ENCODE data around the gene P2RX7. TPM values are rescaled to one million over a fixed set of nuclear protein-coding genes. Genes with fewer than 3 reads are reported as not detected.

P2RX7 gene
- polyA plus RNA-seq, 1 of the 3 experiments (the other 2 are of a cell fraction): 0.43 TPM

- H2AFZ ChIP-seq (ENCODE audit: low read depth): no peak overlapping the region
- no peak for DNase-seq
- H3F3A ChIP-seq (replicated peaks; ENCODE audit: insufficient read depth): peaks cover 12% of the 10 kb centered on the region
- ChIA-PET CTCF (no interaction called here), POLR2A (no interaction called here)
- H3K27ac ChIP-seq (ENCODE audit: low read depth in 2 of 2, low read length in 1 of 2): no peak overlapping the region
- H3K79me2 ChIP-seq (ENCODE audit: insufficient read depth): no peaks in the 10 kb centered on the region
- no peaks in the 10 kb centered on the region for H3K9me3 ChIP-seq
- no peak overlapping the region for H3K4me2 ChIP-seq
- H3K27me3 ChIP-seq (ENCODE audit: insufficient read depth): no peaks in the 10 kb centered on the region; the same call in 1 of the 2 replicates
- H3K9ac ChIP-seq: no peak overlapping the region
- H3K4me1 ChIP-seq (ENCODE audit: control insufficient read depth in 1 of 2, insufficient read depth in 2 of 2, low read depth in 1 of 2, low read length in 1 of 2): peaks cover 0 to 12% of the 10 kb centered on the region in 2 experiments; a peak in 1 of 4 replicates
- H4K20me1 ChIP-seq (ENCODE audit: insufficient read depth): no peaks in the 10 kb centered on the region
- WGBS (ENCODE audit: low lambda C conversion rate): 68% methylated on average over 4 of the region's 4 CpGs
- no peaks in the 10 kb centered on the region for H3K9me2 ChIP-seq
- no peak for TF ChIP-seq SIN3A (IDR thresholded peaks at IDR 0.05; ENCODE audit: borderline replicate concordance, low read depth, low read length)
- TF ChIP-seq, protein P1, sequence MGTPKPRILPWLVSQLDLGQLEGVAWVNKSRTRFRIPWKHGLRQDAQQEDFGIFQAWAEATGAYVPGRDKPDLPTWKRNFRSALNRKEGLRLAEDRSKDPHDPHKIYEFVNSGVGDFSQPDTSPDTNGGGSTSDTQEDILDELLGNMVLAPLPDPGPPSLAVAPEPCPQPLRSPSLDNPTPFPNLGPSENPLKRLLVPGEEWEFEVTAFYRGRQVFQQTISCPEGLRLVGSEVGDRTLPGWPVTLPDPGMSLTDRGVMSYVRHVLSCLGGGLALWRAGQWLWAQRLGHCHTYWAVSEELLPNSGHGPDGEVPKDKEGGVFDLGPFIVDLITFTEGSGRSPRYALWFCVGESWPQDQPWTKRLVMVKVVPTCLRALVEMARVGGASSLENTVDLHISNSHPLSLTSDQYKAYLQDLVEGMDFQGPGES (IDR thresholded peaks at IDR 0.05; ENCODE audit: low read depth, low read length): no peak
- no peak for TF ChIP-seq EZH2phosphoT487 (IDR thresholded peaks at IDR 0.05; ENCODE audit: borderline replicate concordance, low read depth)
- TF ChIP-seq CHD2 (IDR thresholded peaks at IDR 0.05; ENCODE audit: low read length, partially characterized antibody): no peak
- no peak for TF ChIP-seq NRF1 (IDR thresholded peaks at IDR 0.05; ENCODE audit: low read depth, low read length)
- no peak for TF ChIP-seq MXI1 (IDR thresholded peaks at IDR 0.05; ENCODE audit: low read depth, low read length)
- no peak for TF ChIP-seq USF1 (IDR thresholded peaks at IDR 0.05; ENCODE audit: borderline replicate concordance, low read depth)
- no peaks in the 10 kb centered on the region for H3K36me3 ChIP-seq (replicated peaks in 1 of 2; ENCODE audit: control insufficient read depth in 1 of 2, insufficient read depth in 2 of 2, low read length in 1 of 2)
- no peak overlapping the region for H3K4me3 ChIP-seq (ENCODE audit: low read depth in 2 of 2, low read length in 1 of 2)
Measured at GRCh38 chr12:121129811-121130147, 2.9 kb upstream of the P2RX7 start.

GRCh38 chr12:121130866-121131373, 1.8 kb upstream of the P2RX7 start:
- H3K9me2 ChIP-seq: no peaks in the 10 kb centered on the region
- TF ChIP-seq MAX (IDR thresholded peaks at IDR 0.05; ENCODE audit: low read depth): no peak
- TF ChIP-seq, protein P2, sequence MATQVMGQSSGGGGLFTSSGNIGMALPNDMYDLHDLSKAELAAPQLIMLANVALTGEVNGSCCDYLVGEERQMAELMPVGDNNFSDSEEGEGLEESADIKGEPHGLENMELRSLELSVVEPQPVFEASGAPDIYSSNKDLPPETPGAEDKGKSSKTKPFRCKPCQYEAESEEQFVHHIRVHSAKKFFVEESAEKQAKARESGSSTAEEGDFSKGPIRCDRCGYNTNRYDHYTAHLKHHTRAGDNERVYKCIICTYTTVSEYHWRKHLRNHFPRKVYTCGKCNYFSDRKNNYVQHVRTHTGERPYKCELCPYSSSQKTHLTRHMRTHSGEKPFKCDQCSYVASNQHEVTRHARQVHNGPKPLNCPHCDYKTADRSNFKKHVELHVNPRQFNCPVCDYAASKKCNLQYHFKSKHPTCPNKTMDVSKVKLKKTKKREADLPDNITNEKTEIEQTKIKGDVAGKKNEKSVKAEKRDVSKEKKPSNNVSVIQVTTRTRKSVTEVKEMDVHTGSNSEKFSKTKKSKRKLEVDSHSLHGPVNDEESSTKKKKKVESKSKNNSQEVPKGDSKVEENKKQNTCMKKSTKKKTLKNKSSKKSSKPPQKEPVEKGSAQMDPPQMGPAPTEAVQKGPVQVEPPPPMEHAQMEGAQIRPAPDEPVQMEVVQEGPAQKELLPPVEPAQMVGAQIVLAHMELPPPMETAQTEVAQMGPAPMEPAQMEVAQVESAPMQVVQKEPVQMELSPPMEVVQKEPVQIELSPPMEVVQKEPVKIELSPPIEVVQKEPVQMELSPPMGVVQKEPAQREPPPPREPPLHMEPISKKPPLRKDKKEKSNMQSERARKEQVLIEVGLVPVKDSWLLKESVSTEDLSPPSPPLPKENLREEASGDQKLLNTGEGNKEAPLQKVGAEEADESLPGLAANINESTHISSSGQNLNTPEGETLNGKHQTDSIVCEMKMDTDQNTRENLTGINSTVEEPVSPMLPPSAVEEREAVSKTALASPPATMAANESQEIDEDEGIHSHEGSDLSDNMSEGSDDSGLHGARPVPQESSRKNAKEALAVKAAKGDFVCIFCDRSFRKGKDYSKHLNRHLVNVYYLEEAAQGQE (IDR thresholded peaks at IDR 0.05; ENCODE audit: low read depth, low read length): peak; percentile 45; the same call in 1 of the 2 replicates
- H3K9ac ChIP-seq: no peak overlapping the region
- no peak overlapping the region for H3K27ac ChIP-seq (ENCODE audit: low read depth in 2 of 2, low read length in 1 of 2)
- no peaks in the 10 kb centered on the region; the same call in 1 of the 2 replicates for H3K27me3 ChIP-seq (ENCODE audit: insufficient read depth)
- no peak for DNase-seq
- CTCF ChIA-PET: interaction anchor here (1.7 kb wide), 1 partner anchor 21 kb away, joined by 5 read pairs; no protein-coding TSS in a partner anchor
- H3K4me3 ChIP-seq (ENCODE audit: low read depth in 2 of 2, low read length in 1 of 2): no peak overlapping the region
- H3K9me3 ChIP-seq: no peaks in the 10 kb centered on the region
- H3K4me2 ChIP-seq: no peak overlapping the region
- H3K79me2 ChIP-seq (ENCODE audit: insufficient read depth): no peaks in the 10 kb centered on the region
- POLR2A ChIA-PET: no interaction called here
- H3K4me1 ChIP-seq (ENCODE audit: control insufficient read depth in 1 of 2, insufficient read depth in 2 of 2, low read depth in 1 of 2, low read length in 1 of 2): peaks cover 0 to 12% of the 10 kb centered on the region in 2 experiments; a peak in 1 of 4 replicates
- no peak overlapping the region for H2AFZ ChIP-seq (ENCODE audit: low read depth)
- no peaks in the 10 kb centered on the region for H3K36me3 ChIP-seq (replicated peaks in 1 of 2; ENCODE audit: control insufficient read depth in 1 of 2, insufficient read depth in 2 of 2, low read length in 1 of 2)
- H4K20me1 ChIP-seq (ENCODE audit: insufficient read depth): no peaks in the 10 kb centered on the region
- H3F3A ChIP-seq (replicated peaks; ENCODE audit: insufficient read depth): peaks cover 12% of the 10 kb centered on the region
- WGBS (ENCODE audit: low lambda C conversion rate): 70% methylated on average over 6 of the region's 6 CpGs
